ENCODE results near the gene FUBP3.

DNA sequence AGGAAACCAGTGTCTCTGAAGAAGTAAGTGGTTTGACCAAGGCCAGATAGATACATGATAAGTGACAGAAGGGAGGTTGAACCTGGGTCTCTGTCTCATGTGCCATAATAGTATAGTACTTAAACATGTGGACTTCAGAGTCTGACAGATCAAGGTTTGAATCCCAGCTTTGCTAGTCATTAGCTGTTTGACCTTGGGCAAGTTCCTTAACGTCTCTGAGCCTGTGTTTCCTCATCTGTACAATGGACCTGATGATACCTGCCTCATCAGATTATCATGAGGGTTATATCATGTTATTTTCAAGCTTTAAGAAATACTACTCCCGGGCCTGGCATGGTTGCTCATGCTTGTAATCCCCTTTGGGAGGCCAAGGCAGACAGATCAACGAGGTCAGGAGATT, 24.9 kb downstream of the FUBP3 start:
- no peak for TF ChIP-seq POLR2A (IDR thresholded peaks at IDR 0.05)
- no peak for TF ChIP-seq EP300 (IDR thresholded peaks at IDR 0.05)
- TF ChIP-seq, protein P1, sequence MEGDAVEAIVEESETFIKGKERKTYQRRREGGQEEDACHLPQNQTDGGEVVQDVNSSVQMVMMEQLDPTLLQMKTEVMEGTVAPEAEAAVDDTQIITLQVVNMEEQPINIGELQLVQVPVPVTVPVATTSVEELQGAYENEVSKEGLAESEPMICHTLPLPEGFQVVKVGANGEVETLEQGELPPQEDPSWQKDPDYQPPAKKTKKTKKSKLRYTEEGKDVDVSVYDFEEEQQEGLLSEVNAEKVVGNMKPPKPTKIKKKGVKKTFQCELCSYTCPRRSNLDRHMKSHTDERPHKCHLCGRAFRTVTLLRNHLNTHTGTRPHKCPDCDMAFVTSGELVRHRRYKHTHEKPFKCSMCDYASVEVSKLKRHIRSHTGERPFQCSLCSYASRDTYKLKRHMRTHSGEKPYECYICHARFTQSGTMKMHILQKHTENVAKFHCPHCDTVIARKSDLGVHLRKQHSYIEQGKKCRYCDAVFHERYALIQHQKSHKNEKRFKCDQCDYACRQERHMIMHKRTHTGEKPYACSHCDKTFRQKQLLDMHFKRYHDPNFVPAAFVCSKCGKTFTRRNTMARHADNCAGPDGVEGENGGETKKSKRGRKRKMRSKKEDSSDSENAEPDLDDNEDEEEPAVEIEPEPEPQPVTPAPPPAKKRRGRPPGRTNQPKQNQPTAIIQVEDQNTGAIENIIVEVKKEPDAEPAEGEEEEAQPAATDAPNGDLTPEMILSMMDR (IDR thresholded peaks at IDR 0.05), result no peak
- TF ChIP-seq POLR2AphosphoS5 (IDR thresholded peaks at IDR 0.05), result no peak

Data from stomach (tissue), 4 donors.